H9 (cell line): ENCODE data around the gene CD4. TPM values are rescaled to one million over a fixed set of nuclear protein-coding genes. Genes with fewer than 3 reads are reported as not detected.

Experiments used
- DNase-seq: peaks from one replicate; pipeline ENCODE4 v3.0.0-alpha.2; 2017
- H2AFZ ChIP-seq: one replicate; pipeline ENCODE4 v1.6.1; 2013; ENCODE audit warnings: mild to moderate bottlenecking, low read length, control low read depth, moderate library complexity
- H2AK5ac ChIP-seq: 2 replicates; pipeline ENCODE4 v1.6.1; 2013; ENCODE audit warnings: low read length, control low read depth, mixed read lengths; ENCODE audit not compliant: insufficient read length
- H2BK120ac ChIP-seq: one replicate; pipeline ENCODE4 v1.6.1; 2013; ENCODE audit warnings: low read depth, mild to moderate bottlenecking, low read length, control low read depth, inconsistent platforms; ENCODE audit not compliant: poor library complexity, severe bottlenecking
- H2BK12ac ChIP-seq: 2 replicates; pipeline ENCODE4 v1.6.1; 2013; ENCODE audit warnings: low read length, control low read depth, mixed read lengths, low read depth; ENCODE audit not compliant: insufficient read length
- H2BK15ac ChIP-seq: 2 replicates; pipeline ENCODE4 v1.6.1; 2013; ENCODE audit warnings: low read depth, low read length, control low read depth
- H2BK20ac ChIP-seq: one replicate; pipeline ENCODE4 v1.6.1; 2013; ENCODE audit warnings: low read depth, mild to moderate bottlenecking, low read length, control low read depth, inconsistent platforms; ENCODE audit not compliant: poor library complexity, severe bottlenecking
- H2BK5ac ChIP-seq: 2 replicates; pipeline ENCODE4 v1.6.1; 2013; ENCODE audit warnings: low read length, control low read depth, mixed read lengths; ENCODE audit not compliant: insufficient read length
- H3K14ac ChIP-seq: 2 replicates; pipeline ENCODE4 v1.6.1; 2013; ENCODE audit warnings: low read length, control low read depth; ENCODE audit not compliant: insufficient read depth
- H3K18ac ChIP-seq: 2 replicates; pipeline ENCODE4 v1.6.1; 2013; ENCODE audit warnings: low read depth, mild to moderate bottlenecking, mixed read lengths, low read length, control low read depth; ENCODE audit not compliant: insufficient read length
- H3K23ac ChIP-seq: 2 replicates; pipeline ENCODE4 v1.6.1; 2013; ENCODE audit warnings: low read length, control low read depth, mixed read lengths, low read depth; ENCODE audit not compliant: insufficient read length
- H3K23me2 ChIP-seq: 2 replicates; pipeline ENCODE4 v1.6.1; 2013; ENCODE audit warnings: low read depth, mild to moderate bottlenecking, mixed read lengths, low read length, control low read depth; ENCODE audit not compliant: insufficient read length, poor library complexity, severe bottlenecking
- H3K27ac ChIP-seq: 2 replicates; pipeline ENCODE4 v1.5.1; 2013; ENCODE audit warnings: low read length, control low read depth, mixed read lengths, low read depth; ENCODE audit not compliant: insufficient read length
- H3K27me3 ChIP-seq: 2 replicates; pipeline ENCODE4 v1.6.1; 2013; ENCODE audit warnings: low read length, control low read depth, inconsistent platforms; ENCODE audit not compliant: insufficient read depth
- H3K4ac ChIP-seq: 2 replicates; pipeline ENCODE4 v1.6.1; 2013; ENCODE audit warnings: low read depth, mild to moderate bottlenecking, control low read depth, inconsistent platforms, low read length, moderate library complexity
- H3K4me1 ChIP-seq: 2 replicates; pipeline ENCODE4 v1.6.1; 2013; ENCODE audit warnings: low read length, control low read depth, inconsistent platforms; ENCODE audit not compliant: insufficient read depth
- H3K4me2 ChIP-seq: 2 replicates; pipeline ENCODE4 v1.6.1; 2013; ENCODE audit warnings: low read length, control low read depth, mixed read lengths; ENCODE audit not compliant: insufficient read length, insufficient read depth
- H3K56ac ChIP-seq: 2 replicates; pipeline ENCODE4 v1.6.1; 2013; ENCODE audit warnings: low read depth, mild to moderate bottlenecking, mixed read lengths, low read length, control low read depth; ENCODE audit not compliant: insufficient read length
- H3K79me1 ChIP-seq: 2 replicates; pipeline ENCODE4 v1.6.1; 2013; ENCODE audit warnings: low read depth, mild to moderate bottlenecking, moderate library complexity, low read length, control low read depth, inconsistent platforms; ENCODE audit not compliant: insufficient read depth, poor library complexity, severe bottlenecking
- H3K79me2 ChIP-seq: 2 replicates; pipeline ENCODE4 v1.6.1; 2013; ENCODE audit warnings: low read length, control low read depth, inconsistent platforms; ENCODE audit not compliant: insufficient read depth
- H3K9ac ChIP-seq: 2 replicates; pipeline ENCODE4 v1.6.1; 2013; ENCODE audit warnings: low read length, control low read depth, mixed read lengths; ENCODE audit not compliant: insufficient read length; ENCODE audit errors: extremely low read depth
- H3K9me3 ChIP-seq: one replicate; pipeline ENCODE4 v1.6.1; 2013; ENCODE audit warnings: low read depth, low read length, inconsistent platforms; ENCODE audit not compliant: control insufficient read depth
- H3T11ph ChIP-seq: one replicate; pipeline ENCODE4 v1.6.1; 2013; ENCODE audit warnings: mild to moderate bottlenecking, low read length, control low read depth, inconsistent platforms
- H4K20me1 ChIP-seq: one replicate; pipeline ENCODE4 v1.6.1; 2013; ENCODE audit not compliant: control insufficient read depth, insufficient read length, insufficient read depth
- H4K5ac ChIP-seq: 2 replicates; pipeline ENCODE4 v1.6.1; 2013; ENCODE audit warnings: low read depth, mild to moderate bottlenecking, mixed read lengths, low read length, control low read depth; ENCODE audit not compliant: insufficient read length
- H4K8ac ChIP-seq: replicated peaks from 2 replicates; pipeline ENCODE4 v1.6.1; 2013; ENCODE audit warnings: low read length, control low read depth, mixed read lengths, low read depth; ENCODE audit not compliant: insufficient read length
- H4K91ac ChIP-seq: 2 replicates; pipeline ENCODE4 v1.6.1; 2013; ENCODE audit warnings: low read depth, mild to moderate bottlenecking, moderate library complexity, mixed read lengths, low read length, control low read depth; ENCODE audit not compliant: insufficient read length
- H3K27ac Mint-ChIP-seq, 3 experiments: 2 replicates in 2 of 3; 3 replicates in 1 of 3; pipeline ENCODE4 v1.8.0; 2020 to 2021; ENCODE audit warnings: mixed read lengths in 3 of 3, mild to moderate bottlenecking in 1 of 3, moderate library complexity in 1 of 3
- H3K27me3 Mint-ChIP-seq: 2 replicates; pipeline ENCODE4 v1.8.0; 2021; ENCODE audit warnings: low read depth, mild to moderate bottlenecking, moderate library complexity, mixed read lengths
- H3K36me3 Mint-ChIP-seq, 3 experiments: 2 replicates in 2 of 3; 3 replicates in 1 of 3; pipeline ENCODE4 v1.8.0; 2020 to 2021; ENCODE audit warnings: low read depth in 3 of 3, mixed read lengths in 3 of 3; ENCODE audit not compliant: insufficient read depth in 1 of 3
- H3K4me1 Mint-ChIP-seq, 2 experiments: 2 replicates each; pipeline ENCODE4 v1.8.0; 2020; ENCODE audit warnings: mixed read lengths in 2 of 2
- H3K4me3 Mint-ChIP-seq, 2 experiments: 2 replicates in 1 of 2; 3 replicates in 1 of 2; pipeline ENCODE4 v1.8.0; 2020 to 2021; ENCODE audit warnings: mild to moderate bottlenecking in 2 of 2, mixed read lengths in 2 of 2, moderate library complexity in 1 of 2
- H3K9me3 Mint-ChIP-seq, 2 experiments: 2 replicates in 1 of 2; 3 replicates in 1 of 2; pipeline ENCODE4 v1.8.0; 2020; ENCODE audit warnings: mild to moderate bottlenecking in 2 of 2, mixed read lengths in 2 of 2, moderate library complexity in 1 of 2
- WGBS: extraction: QIAGEN DNeasy Blood & Tissue Kit; methylation state at CpG from one replicate; pipeline ENCODE4 v1.1.7; 2013; ENCODE audit warnings: missing lambda C conversion rate, low lambda C conversion rate, mixed read lengths; ENCODE audit not compliant: insufficient read length; ENCODE audit errors: extremely low coverage; 5-methylcytosine and 5-hydroxymethylcytosine counted together
- total RNA-seq: library from RNA; stranded (reverse); gene quantifications from 2 replicates; pipeline ENCODE4 v1.2.1, GENCODE V29; 2021
- TF ChIP-seq, protein P1 (sequence below): fragments of 200-600 bp; sonication (generic); conservative IDR thresholded peaks from 3 replicates; pipeline ENCODE4 v1.8.0; 2021; ENCODE audit warnings: antibody characterized with exemption, mild to moderate bottlenecking

CD4 gene
- total RNA-seq, 1 experiment from 2014 or later, result 1.1 TPM

DNA sequence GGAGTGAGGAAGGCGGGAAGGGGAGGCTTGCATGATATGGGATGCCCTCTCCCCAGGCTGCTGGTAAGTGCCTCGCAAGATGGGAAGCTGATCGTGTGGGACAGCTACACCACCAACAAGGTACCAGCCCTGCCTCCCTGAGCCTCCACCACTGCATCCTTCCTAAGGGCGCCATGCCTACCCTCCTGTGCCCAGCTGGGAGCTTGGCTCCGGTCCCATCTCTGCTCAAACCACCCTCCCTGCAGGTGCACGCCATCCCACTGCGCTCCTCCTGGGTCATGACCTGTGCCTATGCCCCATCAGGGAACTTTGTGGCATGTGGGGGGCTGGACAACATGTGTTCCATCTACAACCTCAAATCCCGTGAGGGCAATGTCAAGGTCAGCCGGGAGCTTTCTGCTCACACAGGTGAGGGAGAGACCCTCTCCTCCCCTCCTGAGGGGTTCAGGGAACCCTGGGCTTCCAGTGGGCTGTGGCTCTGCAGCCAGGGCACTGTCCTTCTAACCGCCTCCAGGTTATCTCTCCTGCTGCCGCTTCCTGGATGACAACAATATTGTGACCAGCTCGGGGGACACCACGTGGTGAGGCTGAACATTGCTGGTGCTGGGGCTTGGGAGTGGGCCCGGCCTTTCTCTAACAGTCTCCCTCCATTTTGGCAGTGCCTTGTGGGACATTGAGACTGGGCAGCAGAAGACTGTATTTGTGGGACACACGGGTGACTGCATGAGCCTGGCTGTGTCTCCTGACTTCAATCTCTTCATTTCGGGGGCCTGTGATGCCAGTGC lies 54.0 kb downstream of the CD4 start:
- TF ChIP-seq, protein P1, sequence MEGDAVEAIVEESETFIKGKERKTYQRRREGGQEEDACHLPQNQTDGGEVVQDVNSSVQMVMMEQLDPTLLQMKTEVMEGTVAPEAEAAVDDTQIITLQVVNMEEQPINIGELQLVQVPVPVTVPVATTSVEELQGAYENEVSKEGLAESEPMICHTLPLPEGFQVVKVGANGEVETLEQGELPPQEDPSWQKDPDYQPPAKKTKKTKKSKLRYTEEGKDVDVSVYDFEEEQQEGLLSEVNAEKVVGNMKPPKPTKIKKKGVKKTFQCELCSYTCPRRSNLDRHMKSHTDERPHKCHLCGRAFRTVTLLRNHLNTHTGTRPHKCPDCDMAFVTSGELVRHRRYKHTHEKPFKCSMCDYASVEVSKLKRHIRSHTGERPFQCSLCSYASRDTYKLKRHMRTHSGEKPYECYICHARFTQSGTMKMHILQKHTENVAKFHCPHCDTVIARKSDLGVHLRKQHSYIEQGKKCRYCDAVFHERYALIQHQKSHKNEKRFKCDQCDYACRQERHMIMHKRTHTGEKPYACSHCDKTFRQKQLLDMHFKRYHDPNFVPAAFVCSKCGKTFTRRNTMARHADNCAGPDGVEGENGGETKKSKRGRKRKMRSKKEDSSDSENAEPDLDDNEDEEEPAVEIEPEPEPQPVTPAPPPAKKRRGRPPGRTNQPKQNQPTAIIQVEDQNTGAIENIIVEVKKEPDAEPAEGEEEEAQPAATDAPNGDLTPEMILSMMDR, result peak; percentile 32; the same call in 2 of the 3 replicates

More for the DNA sequence above, 54.0 kb downstream of the CD4 start:
- Histone ChIP-seq H2BK20ac (no peak overlapping the region), H3K9me3 (no peaks in the 10 kb centered on the region), H2AK5ac (no peak overlapping the region), H3K27ac (no peak overlapping the region), H2BK5ac (no peak overlapping the region), H2BK120ac (no peak overlapping the region), H3K4me1 (no peaks in the 10 kb centered on the region), H3K9ac (no peak overlapping the region), H3K27me3 (no peaks in the 10 kb centered on the region), H4K5ac (no peak overlapping the region), H3K79me1 (no peaks in the 10 kb centered on the region), H4K8ac (no peak overlapping the region), H3K4me2 (no peak overlapping the region), H2AFZ (no peak overlapping the region), H3K18ac (no peak overlapping the region), H3T11ph (no peak overlapping the region), H2BK15ac (no peak overlapping the region), H4K20me1 (no peaks in the 10 kb centered on the region), H3K79me2 (no peaks in the 10 kb centered on the region), H3K23me2 (no peaks in the 10 kb centered on the region), H3K23ac (no peak overlapping the region), H2BK12ac (no peak overlapping the region), H4K91ac (no peak overlapping the region), H3K4ac (no peak overlapping the region), H3K56ac (no peak overlapping the region), H3K14ac (no peak overlapping the region)
- Mint-ChIP-seq H3K36me3 (peaks cover 31 to 76% (median 68%) of the 10 kb centered on the region in 3 experiments), H3K4me3 (no peak overlapping the region; a peak in 2 of 5 replicates), H3K4me1 (peaks cover 4 to 21% of the 10 kb centered on the region in 2 experiments; a peak in 3 of 4 replicates), H3K27ac (peak overlapping the region in 2 of 3 experiments; percentile 85 to 92; a peak in 5 of 7 replicates), H3K9me3 (no peaks in the 10 kb centered on the region; a peak in 1 of 5 replicates), H3K27me3 (no peaks in the 10 kb centered on the region)
- DNase-seq, result peak; percentile 83
- no CpG with 5 or more reads among the region's 16 CpGs for WGBS
